Measurements from ENCODE around the gene LRCH4.

GRCh38 chr7:100595188-100595587 lies 9.3 kb upstream of the LRCH4 start:
- TF ChIP-seq POLR2A (IDR thresholded peaks at IDR 0.05; ENCODE audit: insufficient read depth in 1 of 2, low read depth in 2 of 2, low read length in 2 of 2), result no peak
- TF ChIP-seq CENPX (CRISPR knock-in tag; IDR thresholded peaks at IDR 0.05), result no peak
- TF ChIP-seq ZNF33B (CRISPR knock-in tag; IDR thresholded peaks at IDR 0.05), result no peak
- TF ChIP-seq PBX3 (CRISPR knock-in tag; IDR thresholded peaks at IDR 0.05; ENCODE audit: borderline replicate concordance), result no peak
- no peak for TF ChIP-seq REPIN1 (CRISPR knock-in tag; IDR thresholded peaks at IDR 0.05; ENCODE audit: borderline replicate concordance, low read depth)
- no peak for TF ChIP-seq ZNF136 (CRISPR knock-in tag; IDR thresholded peaks at IDR 0.05; ENCODE audit: low read depth)
- no peak for TF ChIP-seq CTCF (CRISPR knock-in tag; IDR thresholded peaks at IDR 0.05)
- no peak for TF ChIP-seq RNF2 (conservative IDR thresholded peaks at IDR 0.05; ENCODE audit: low read depth)
- no peak for TF ChIP-seq ZNF24 (IDR thresholded peaks at IDR 0.05)

All from HepG2 (cell line).